GM19023 (cell line): ENCODE measurements around the gene SMAD5.

Experiments
- ATAC-seq: cut with Tn5 transposase; IDR thresholded peaks from one replicate; pipeline ENCODE4 v1.9.1; 2021; ENCODE audit warnings: mild to moderate bottlenecking, moderate library complexity; ENCODE audit not compliant: unreplicated experiment

The SMAD5 gene

GRCh38 chr5:136114414-136115125 lies 18.1 kb upstream of the SMAD5 start:
- no peak for ATAC-seq

- no peak for ATAC-seq
Observed at GRCh38 chr5:136115183-136115865, 17.3 kb upstream of the SMAD5 start.

GRCh38 chr5:136120529-136120928 lies 12.1 kb upstream of the SMAD5 start:
- ATAC-seq, result no peak

DNA sequence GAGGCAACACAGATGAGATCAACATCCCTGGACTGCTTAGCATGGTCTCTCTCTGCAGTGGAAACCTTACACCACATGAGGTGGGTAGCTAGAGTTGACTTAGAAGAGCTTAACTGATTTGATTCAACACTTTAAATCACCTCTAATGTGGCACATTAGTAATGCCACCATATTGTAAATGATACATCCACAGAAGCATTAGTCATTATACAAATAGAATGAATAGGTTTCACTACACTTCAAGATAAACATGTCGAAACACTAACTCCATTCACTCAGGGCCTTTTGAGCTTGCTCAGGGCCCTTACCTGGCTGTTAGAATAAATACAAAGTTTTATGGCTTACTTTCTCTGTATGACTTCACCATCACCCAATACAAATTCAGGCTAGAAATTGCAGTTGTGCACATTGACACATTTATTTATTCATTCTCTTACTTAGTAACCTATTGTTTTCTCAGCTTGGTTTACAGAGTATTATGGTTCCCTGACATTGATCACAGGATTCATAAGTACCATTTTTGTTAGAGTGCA lies 9.3 kb upstream of the SMAD5 start:
- no peak for ATAC-seq

DNA sequence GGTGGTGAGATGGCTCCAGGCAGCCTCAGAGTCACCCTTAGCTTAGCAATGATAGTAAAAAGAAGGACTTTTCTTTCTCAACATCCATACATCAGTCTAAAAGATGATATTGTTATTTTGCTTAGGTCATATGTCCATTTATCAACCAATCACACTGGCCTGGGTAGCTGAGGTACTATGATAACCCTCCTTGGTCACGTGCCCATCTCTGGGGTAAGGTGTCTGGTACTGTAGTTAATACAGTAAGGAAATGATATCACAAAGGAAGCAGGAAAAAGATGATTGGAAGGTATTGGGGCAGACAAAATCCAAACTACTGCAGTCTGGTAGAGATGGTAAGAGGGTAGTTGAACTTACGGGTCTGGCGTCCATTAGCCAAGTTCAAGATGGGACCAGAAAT lies 5.1 kb upstream of the SMAD5 start:
- no peak for ATAC-seq

DNA sequence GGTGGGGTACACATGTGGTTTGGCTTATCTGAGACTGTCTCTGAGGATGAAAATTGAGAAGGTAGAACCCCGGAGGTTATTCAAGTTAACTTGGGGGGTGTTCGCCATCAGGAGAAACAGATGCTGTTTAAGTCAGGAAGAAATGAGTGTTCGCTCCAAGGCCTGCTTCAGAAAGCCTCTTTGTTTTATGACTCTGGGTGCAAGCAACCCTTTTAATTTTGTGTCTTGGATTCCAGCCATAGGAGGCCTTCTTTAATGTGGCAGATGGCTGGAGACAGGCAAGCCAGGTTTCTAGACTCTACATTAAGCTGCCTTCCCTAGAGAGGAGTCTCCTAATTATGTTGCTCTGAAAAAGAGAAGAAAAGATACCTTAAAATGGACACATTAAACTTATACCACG lies 4.2 kb upstream of the SMAD5 start:
- ATAC-seq, result no peak

- ATAC-seq, result no peak
Observed at GRCh38 chr5:136129445-136129844, 3.2 kb upstream of the SMAD5 start.

DNA sequence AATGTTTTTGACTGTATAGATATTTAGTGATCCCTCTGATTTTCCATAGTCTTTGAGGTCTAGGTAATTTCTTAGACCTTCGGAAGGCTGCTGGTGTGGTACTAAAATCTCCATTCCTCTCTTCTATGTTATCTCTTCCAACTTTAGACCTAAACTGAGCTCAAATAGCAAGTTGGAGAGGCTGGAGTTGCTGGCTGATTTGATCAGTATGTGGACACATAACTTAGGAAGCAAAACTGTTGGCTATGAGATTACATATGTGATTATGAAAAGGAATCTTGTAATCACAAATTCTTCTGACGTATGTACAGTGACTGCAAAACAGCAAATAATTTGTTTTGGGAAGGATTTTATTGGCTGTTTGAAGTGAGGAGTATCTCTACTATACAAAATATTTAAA lies 2.1 kb upstream of the SMAD5 start:
- no peak for ATAC-seq

- ATAC-seq, result peak; percentile 19
Observed at GRCh38 chr5:136132087-136132486, 558 bp upstream of the SMAD5 start.

GRCh38 chr5:136133222-136133921 lies 727 bp downstream of the SMAD5 start:
- peak; percentile 31 for ATAC-seq

GRCh38 chr5:136133922-136134379 lies 1.3 kb downstream of the SMAD5 start:
- no peak for ATAC-seq

GRCh38 chr5:136134653-136135052 lies 2.0 kb downstream of the SMAD5 start:
- no peak for ATAC-seq

- no peak for ATAC-seq
Observed at GRCh38 chr5:136135536-136135935, 2.9 kb downstream of the SMAD5 start.

DNA sequence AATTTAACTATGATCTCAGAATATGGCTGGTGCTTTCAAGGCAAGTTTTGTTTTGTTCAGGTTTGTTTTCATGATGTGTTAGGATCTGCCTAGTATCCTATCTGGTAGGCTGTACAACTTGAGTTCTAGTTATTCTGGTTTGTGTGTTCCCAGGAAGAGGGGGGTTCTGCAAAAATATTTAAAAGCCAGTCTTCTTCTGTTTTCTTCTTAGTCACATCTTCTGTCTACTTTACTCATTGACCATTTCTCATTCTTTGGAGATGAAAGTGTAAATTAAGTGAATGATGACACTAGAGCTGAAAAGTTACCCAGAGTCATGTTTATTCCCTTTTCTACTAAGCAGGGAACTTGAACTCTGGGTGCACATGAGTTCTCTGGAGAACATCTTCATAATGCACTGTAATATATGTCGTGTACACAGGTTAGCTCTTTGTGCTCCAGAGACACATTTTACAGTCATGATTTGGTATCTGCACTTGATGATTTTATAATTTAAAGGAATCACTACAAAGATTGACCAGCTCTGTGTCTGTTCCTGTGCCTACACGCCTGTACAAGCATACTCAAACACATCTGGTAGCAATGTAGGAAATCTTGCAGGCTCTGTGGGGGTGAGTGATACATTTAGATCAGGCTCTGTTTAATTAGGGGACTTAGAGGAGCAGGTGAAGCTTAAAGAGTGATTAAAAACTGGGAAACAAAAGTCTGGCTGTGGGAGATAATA lies 5.0 kb downstream of the SMAD5 start:
- ATAC-seq, result no peak

GRCh38 chr5:136141561-136141960 lies 8.9 kb downstream of the SMAD5 start:
- ATAC-seq, result peak; percentile 72

DNA sequence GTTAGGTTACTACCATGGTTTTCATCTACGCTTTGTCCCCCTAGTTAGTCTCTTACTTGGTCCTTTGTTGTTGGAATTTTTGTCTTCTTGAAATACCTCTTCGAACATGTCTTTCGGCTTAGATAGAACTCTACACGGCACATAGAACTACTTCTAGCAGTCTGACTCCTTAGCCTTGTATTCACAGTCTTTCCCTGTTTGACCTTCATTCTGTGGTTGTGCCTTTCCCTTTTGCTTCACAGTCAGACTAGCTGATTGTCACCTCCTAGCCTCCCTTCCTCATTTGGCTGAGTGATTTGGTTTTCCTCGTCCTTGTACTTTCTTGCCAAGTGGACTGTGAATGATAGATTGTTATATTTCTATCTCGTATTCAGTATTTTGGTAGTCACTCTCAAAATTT lies 10.7 kb downstream of the SMAD5 start:
- no peak for ATAC-seq

DNA sequence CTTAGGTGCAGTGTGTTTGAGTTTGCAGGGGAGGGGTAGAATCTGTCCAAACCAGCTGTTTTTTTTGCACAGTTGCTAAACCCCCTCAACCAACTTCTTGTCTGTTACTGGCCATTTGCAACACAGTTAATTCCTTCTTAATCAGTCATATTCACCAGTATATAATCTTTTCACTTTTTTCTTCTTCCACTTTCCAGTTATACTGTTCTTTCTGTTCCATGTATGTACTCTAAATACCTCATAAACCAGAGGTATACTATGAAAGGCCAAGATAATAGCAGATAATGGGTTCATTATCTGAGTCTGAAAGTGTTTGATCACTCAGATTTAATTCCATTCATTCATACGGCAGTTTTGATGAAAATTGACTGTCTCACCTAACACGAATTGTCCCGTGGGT lies 11.1 kb downstream of the SMAD5 start:
- ATAC-seq, result no peak

GRCh38 chr5:136145030-136145429 lies 12.4 kb downstream of the SMAD5 start:
- ATAC-seq, result no peak

DNA sequence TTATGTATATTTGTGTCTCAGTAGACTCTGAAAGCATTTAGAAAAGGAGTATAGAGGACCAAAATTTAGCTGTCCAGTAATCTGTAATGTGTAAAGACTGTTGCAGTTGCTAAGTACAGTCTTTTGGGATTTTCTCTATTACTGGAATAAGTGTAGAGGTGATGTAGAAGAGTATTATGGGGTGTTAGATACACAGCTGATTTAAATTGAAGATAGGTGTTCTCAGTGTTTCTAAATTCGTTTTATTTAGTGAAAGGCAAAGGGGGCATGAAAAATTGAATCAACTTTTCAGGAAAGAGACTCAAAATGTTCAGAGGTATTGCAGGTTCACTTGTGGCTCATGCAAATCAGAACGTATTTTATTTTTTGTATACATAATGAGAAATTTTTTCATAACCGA lies 13.6 kb downstream of the SMAD5 start:
- ATAC-seq, result no peak

DNA sequence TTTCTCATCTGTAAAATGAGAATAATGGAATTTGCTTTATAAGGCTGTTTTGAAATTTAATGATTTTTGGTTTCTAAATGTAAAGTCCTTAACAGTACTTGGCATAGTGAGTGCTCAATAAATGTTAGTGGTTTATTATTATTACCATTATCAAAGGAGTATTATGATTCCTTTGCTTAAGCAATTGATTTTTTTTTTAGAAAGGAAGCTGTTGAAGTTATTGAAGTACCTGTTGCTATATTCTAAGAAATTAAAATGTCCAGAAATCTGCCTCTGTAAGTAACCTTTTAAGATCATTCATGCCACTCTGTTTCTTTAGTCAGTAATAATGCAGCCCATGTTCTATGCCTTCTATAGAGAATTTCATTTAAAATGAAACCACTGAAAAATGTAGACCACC lies 15.0 kb downstream of the SMAD5 start:
- no peak for ATAC-seq

GRCh38 chr5:136149891-136150290 lies 17.2 kb downstream of the SMAD5 start:
- no peak for ATAC-seq
